ENCODE data around the gene TCF19. TPM values are rescaled to one million over a fixed set of nuclear protein-coding genes. Genes with fewer than 3 reads are reported as not detected.
A peak's percentile ranks its signal among the peaks of the same experiment; 100 is the strongest.

TCF19 gene
- total and polyA plus RNA-seq, 2 donors (not counting 1 experiment from before 2014, with no cell fraction given), result 10.0 to 10.4 TPM

GRCh38 chr6:31138982-31139381, 19.4 kb upstream of the TCF19 start, which contains the start of gene PSORS1C2:
PSORS1C2 (minus strand) TSS chr6:31139066; CDS start chr6:31139026, 40 bp downstream.
- Histone ChIP-seq H3K9me3 (ENCODE audit: control extremely low read depth in 1 of 3, control insufficient read depth in 2 of 3, insufficient read depth in 1 of 3, low read length in 2 of 3) (no peaks in the 10 kb centered on the region), H4K20me1 (ENCODE audit: control insufficient read depth, insufficient read depth, low read length, poor library complexity, severe bottlenecking) (no peaks in the 10 kb centered on the region), H3K36me3 (replicated peaks in 1 of 2; ENCODE audit: control extremely low read depth in 1 of 2, control insufficient read depth in 1 of 2, extremely low read depth in 1 of 2, insufficient read depth in 2 of 2, low read length in 1 of 2) (peaks cover 0 to 13% of the 10 kb centered on the region in 2 experiments), H3K27ac (ENCODE audit: low read length in 2 of 2) (no peak within 1 kb of the TSS), H3K4me2 (replicated peaks; ENCODE audit: low read depth, low read length, poor library complexity, severe bottlenecking) (peak within 1 kb of the TSS; percentile 71), H3K9ac (ENCODE audit: low read length) (no peak within 1 kb of the TSS), H3K79me2 (ENCODE audit: control insufficient read depth, insufficient read depth, low read length) (no peaks in the 10 kb centered on the region), H3K4me3 (ENCODE audit: control extremely low read depth in 1 of 5, extremely low read depth in 1 of 5, insufficient read depth in 1 of 5, low read depth in 2 of 5, low read length in 4 of 5) (no peak within 1 kb of the TSS), H3K27me3 (replicated peaks in 1 of 4; ENCODE audit: control extremely low read depth in 1 of 4, control insufficient read depth in 3 of 4, insufficient read depth in 4 of 4, low read length in 3 of 4) (no peaks in the 10 kb centered on the region), H2AFZ (ENCODE audit: insufficient read depth, low read depth, low read length, poor library complexity, severe bottlenecking) (peak within 1 kb of the TSS; percentile 85), H3K4me1 (ENCODE audit: control insufficient read depth in 2 of 2, insufficient read depth in 2 of 2, low read length in 2 of 2) (peaks cover 5 to 6% of the 10 kb centered on the region in 2 donors)
- ATAC-seq (ENCODE audit: low read depth) (no peak), DNase-seq (no peak)
- no peak within 1 kb of the TSS for H3K27ac Mint-ChIP-seq
- H3K4me3 Mint-ChIP-seq, result peak within 1 kb of the TSS; percentile 83
- peaks cover 4% of the 10 kb centered on the region for H3K4me1 Mint-ChIP-seq
- no peaks in the 10 kb centered on the region for H3K9me3 Mint-ChIP-seq (ENCODE audit: insufficient read depth)
- TF ChIP-seq CTCF (IDR thresholded peaks at IDR 0.05), result no peak
- no peak for TF ChIP-seq EZH2 (IDR thresholded peaks at IDR 0.05; ENCODE audit: borderline replicate concordance, insufficient read depth, low read depth, low read length, poor library complexity, severe bottlenecking)
- WGBS (ENCODE audit: insufficient coverage), result 100% methylated on average over 4 of the region's 4 CpGs
- ChIA-PET CTCF (interaction anchor here (0.6 to 10.4 kb wide), 10 partner anchors 8 to 484 kb away, joined by 3 to 133 read pairs (median 4); no protein-coding TSS in a partner anchor), POLR2A (interaction anchor here (0.5 to 0.9 kb wide), 2 partner anchors 54 to 257 kb away, joined by 3 to 12 read pairs; no protein-coding TSS in a partner anchor)
- intact Hi-C loops (cut with micrococcal nuclease), result no loop called here
- peaks cover 4% of the 10 kb centered on the region for H3K27me3 Mint-ChIP-seq

GRCh38 chr6:31139599-31139998, 18.8 kb upstream of the TCF19 start:
- CTCF ChIA-PET, result interaction anchor here (0.6 to 10.4 kb wide), 5 partner anchors 12 to 483 kb away, joined by 3 to 133 read pairs (median 4); no protein-coding TSS in a partner anchor
- TF ChIP-seq EZH2 (IDR thresholded peaks at IDR 0.05; ENCODE audit: borderline replicate concordance, insufficient read depth, low read depth, low read length, poor library complexity, severe bottlenecking), result no peak
- TF ChIP-seq CTCF (IDR thresholded peaks at IDR 0.05), result no peak
- Histone ChIP-seq H3K27me3 (replicated peaks in 1 of 4; ENCODE audit: control extremely low read depth in 1 of 4, control insufficient read depth in 3 of 4, insufficient read depth in 4 of 4, low read length in 3 of 4) (no peaks in the 10 kb centered on the region), H3K79me2 (ENCODE audit: control insufficient read depth, insufficient read depth, low read length) (no peaks in the 10 kb centered on the region), H3K9me3 (ENCODE audit: control extremely low read depth in 1 of 3, control insufficient read depth in 2 of 3, insufficient read depth in 1 of 3, low read length in 2 of 3) (no peaks in the 10 kb centered on the region), H3K36me3 (replicated peaks in 1 of 2; ENCODE audit: control extremely low read depth in 1 of 2, control insufficient read depth in 1 of 2, extremely low read depth in 1 of 2, insufficient read depth in 2 of 2, low read length in 1 of 2) (peaks cover 0 to 13% of the 10 kb centered on the region in 2 experiments), H3K4me2 (replicated peaks; ENCODE audit: low read depth, low read length, poor library complexity, severe bottlenecking) (no peak overlapping the region), H3K4me1 (ENCODE audit: control insufficient read depth in 2 of 2, insufficient read depth in 2 of 2, low read length in 2 of 2) (peaks cover 5 to 6% of the 10 kb centered on the region in 2 donors), H2AFZ (ENCODE audit: insufficient read depth, low read depth, low read length, poor library complexity, severe bottlenecking) (no peak overlapping the region), H4K20me1 (ENCODE audit: control insufficient read depth, insufficient read depth, low read length, poor library complexity, severe bottlenecking) (no peaks in the 10 kb centered on the region), H3K9ac (ENCODE audit: low read length) (no peak overlapping the region), H3K27ac (ENCODE audit: low read length in 2 of 2) (no peak overlapping the region), H3K4me3 (ENCODE audit: control extremely low read depth in 1 of 5, extremely low read depth in 1 of 5, insufficient read depth in 1 of 5, low read depth in 2 of 5, low read length in 4 of 5) (no peak overlapping the region)
- ATAC-seq (ENCODE audit: low read depth), result no peak
- H3K4me1 Mint-ChIP-seq, result peaks cover 4% of the 10 kb centered on the region
- no peak overlapping the region for H3K4me3 Mint-ChIP-seq
- no peak overlapping the region for H3K27ac Mint-ChIP-seq
- DNase-seq, result no peak
- H3K9me3 Mint-ChIP-seq (ENCODE audit: insufficient read depth), result no peaks in the 10 kb centered on the region
- H3K27me3 Mint-ChIP-seq, result peaks cover 4% of the 10 kb centered on the region
- intact Hi-C loops (cut with micrococcal nuclease), result no loop called here
- 85% methylated on average over 4 of the region's 4 CpGs for whole genome bisulfite sequencing (ENCODE audit: insufficient coverage)
- POLR2A ChIA-PET, result no interaction called here
